GM12878 (cell line): ENCODE results near the gene SYPL2. TPM values are rescaled to one million over a fixed set of nuclear protein-coding genes. Genes with fewer than 3 reads are reported as not detected.

Source experiments
- ATAC-seq: fragments of 200-7000 bp; cut with Tn5 transposase; 3 replicates; pipeline ENCODE4 v1.9.1; 2020; ENCODE audit warnings: mild to moderate bottlenecking, moderate library complexity
- BruUV-seq: library from RNA; stranded (reverse); fragments of 400-500 nt; replicated peaks from 2 replicates; lab custom pipeline; 2021; lab: Mats Ljungman, UMichigan
- CTCF ChIA-PET: fragments of 300-600 bp; sonication (Branson Sonifier 250); formaldehyde crosslinking; extraction: SDS; loops from one replicate; lab custom pipeline; 2021; ENCODE audit warnings: inconsistent platforms; lab: Yijun Ruan, JAX
- POLR2A ChIA-PET: fragments of 350-600 bp; formaldehyde crosslinking; extraction: SDS; loops from one replicate; lab custom pipeline; 2021; ENCODE audit warnings: inconsistent platforms; lab: Charles Lee
- RAD21 ChIA-PET: fragments of 300-600 bp; sonication (Branson Sonifier 250); formaldehyde crosslinking; loops from one replicate; lab custom pipeline; 2023; ENCODE audit warnings: antibody characterized with exemption; ENCODE audit not compliant: unreplicated experiment; lab: Charles Lee
- SMC1A ChIA-PET: fragments of 300-600 bp; sonication (Branson Sonifier 250); formaldehyde crosslinking; loops from one replicate; lab custom pipeline; 2023; ENCODE audit not compliant: unreplicated experiment, uncharacterized antibody; lab: Charles Lee
- DNase-seq: peaks from one replicate; pipeline ENCODE4 v3.0.0-alpha.2; 2011; ENCODE audit warnings: low read depth, low spot score
- FAIRE-seq: peaks from 3 replicates; lab custom pipeline; 2011; peaks lifted over from hg19 to GRCh38; lab: Jason Lieb, UNC
- H2AFZ ChIP-seq: 2 replicates; pipeline ENCODE4 v1.6.0; 2011; ENCODE audit warnings: low read depth, low read length, control low read depth; ENCODE audit not compliant: control insufficient read depth
- H3K27ac ChIP-seq: 2 replicates; pipeline ENCODE4 v1.5.1; 2011; ENCODE audit warnings: control low read depth; ENCODE audit not compliant: control insufficient read depth, insufficient read depth
- H3K27me3 ChIP-seq, 2 experiments: replicated peaks in 1 of 2; 2 replicates each; pipeline versions ENCODE4 v1.6.0 to v1.6.1; 2011; ENCODE audit warnings: low read length in 1 of 2; ENCODE audit not compliant: control insufficient read depth in 2 of 2, insufficient read depth in 2 of 2
- H3K36me3 ChIP-seq, 2 experiments: 2 replicates each; pipeline ENCODE4 v1.5.1; 2011; ENCODE audit warnings: low read length in 1 of 2; ENCODE audit not compliant: control insufficient read depth in 2 of 2, insufficient read depth in 2 of 2
- H3K4me1 ChIP-seq: 2 replicates; pipeline ENCODE4 v1.6.1; 2011; ENCODE audit warnings: mild to moderate bottlenecking, low read length, moderate library complexity, mixed read lengths; ENCODE audit not compliant: control insufficient read depth, insufficient read depth
- H3K4me2 ChIP-seq: 2 replicates; pipeline ENCODE4 v1.6.0; 2011; ENCODE audit warnings: control low read depth; ENCODE audit not compliant: control insufficient read depth, insufficient read depth
- H3K4me3 ChIP-seq: fragments of 200-600 bp; sonication (generic); 2 replicates; pipeline ENCODE4 v1.5.1; 2016
- H3K79me2 ChIP-seq: 2 replicates; pipeline ENCODE4 v1.6.0; 2011; ENCODE audit warnings: low read length; ENCODE audit not compliant: control insufficient read depth, insufficient read depth
- H3K9ac ChIP-seq: 2 replicates; pipeline ENCODE4 v1.8.0; 2011; ENCODE audit warnings: low read length, control low read depth, mixed read lengths; ENCODE audit not compliant: control insufficient read depth, insufficient read depth
- H3K9me3 ChIP-seq: replicated peaks from 3 replicates; pipeline ENCODE4 v1.5.1; 2011; ENCODE audit warnings: mild to moderate bottlenecking, low read length; ENCODE audit not compliant: control insufficient read depth, insufficient read depth
- H4K20me1 ChIP-seq: 2 replicates; pipeline ENCODE4 v1.6.0; 2011; ENCODE audit not compliant: control insufficient read depth, insufficient read depth
- MXI1 ChIP-seq: fragments of 150-350 bp; IDR thresholded peaks from 2 replicates; pipeline ENCODE4 v1.6.1; 2011; ENCODE audit warnings: low read depth, mild to moderate bottlenecking, inconsistent platforms, low read length, improper control_type of control experiment
- NFIC ChIP-seq: IDR thresholded peaks from 2 replicates; pipeline ENCODE4 v1.6.1; 2012; ENCODE audit warnings: low read depth, mild to moderate bottlenecking, inconsistent platforms, low read length, moderate library complexity
- PML ChIP-seq: IDR thresholded peaks from 2 replicates; pipeline ENCODE4 v1.6.1; 2012; ENCODE audit warnings: low read length, inconsistent platforms
- POLR2AphosphoS5 ChIP-seq: IDR thresholded peaks from 2 replicates; pipeline ENCODE4 v1.6.1; 2011; ENCODE audit warnings: mild to moderate bottlenecking, low read length, inconsistent platforms
- SREBF2 ChIP-seq: IDR thresholded peaks from 2 replicates; pipeline ENCODE4 v1.6.1; 2012; ENCODE audit warnings: mild to moderate bottlenecking, low read length
- ZNF384 ChIP-seq: IDR thresholded peaks from 2 replicates; pipeline ENCODE4 v1.6.1; 2012; ENCODE audit warnings: low read depth, mild to moderate bottlenecking, low read length, improper control_type of control experiment, borderline replicate concordance
- ZNF687 ChIP-seq: fragments of 450-650 bp; IDR thresholded peaks from 2 replicates; pipeline ENCODE4 v1.6.1; 2017; ENCODE audit warnings: mild to moderate bottlenecking, moderate library complexity
- WGBS: methylation state at CpG from one replicate; pipeline ENCODE4 v1.1.6; 2016; ENCODE audit warnings: low lambda C conversion rate; ENCODE audit not compliant: insufficient replicate concordance, insufficient coverage; ENCODE audit errors: missing lambda C conversion rate; 5-methylcytosine and 5-hydroxymethylcytosine counted together
- in situ Hi-C: fragments of 300-500 bp; cut with MboI; formaldehyde crosslinking; loops from 9 replicates; pipeline ENCODE4 v1.14.3; 2018; ENCODE audit warnings: mixed read lengths
- intact Hi-C: fragments of 100-400 bp; cut with micrococcal nuclease; formaldehyde crosslinking; loops from one replicate; pipeline ENCODE4 v1.14.2; 2022; ENCODE audit not compliant: unreplicated experiment
- polyA plus RNA-seq, 11 experiments: library from polyadenylated mRNA; depleted of rRNA in 4 of 11; unstranded in 6 of 11; stranded (reverse) in 5 of 11; fragments of >200 nt; fragmentation: Nextera tagmentation in 4 of 11; fragmentation: Illumina TruSeq in 1 of 11; extraction: Ambion mirVana in 4 of 11; extraction: Trizol in 1 of 11; gene quantifications; 1 replicate in 1 of 11; 2 replicates in 10 of 11; pipeline versions ENCODE4 v1.2.1 to v1.2.3, GENCODE V29; 2011 to 2016; ENCODE audit warnings: inconsistent platforms in 2 of 11, missing spikeins in 2 of 11, low read depth in 1 of 11
- total RNA-seq, 4 experiments: library from RNA; depleted of rRNA in 3 of 4; stranded (reverse); fragments of >200 nt in 3 of 4; fragmentation: Illumina TruSeq in 1 of 4; extraction: Trizol in 1 of 4; gene quantifications; 2 replicates each; pipeline versions ENCODE4 v1.2.1 to v1.2.3, GENCODE V29; 2013 to 2021
- TF ChIP-seq, protein P1 (sequence below): fragments of 450-650 bp; formaldehyde crosslinking; IDR thresholded peaks from 2 replicates; pipeline ENCODE4 v1.4.0; 2020; ENCODE audit warnings: mild to moderate bottlenecking, moderate library complexity
- TF ChIP-seq, protein P2 (sequence below): fragments of 450-650 bp; IDR thresholded peaks from 2 replicates; pipeline ENCODE4 v1.6.1; 2018; ENCODE audit warnings: borderline replicate concordance, mild to moderate bottlenecking; ENCODE audit not compliant: partially characterized antibody

Gene SYPL2
- total and polyA plus RNA-seq, 10 of the 15 experiments (the other 5 are each of a cell fraction or from before 2014, with no cell fraction given) = 0.04 to 0.11 (median 0.06) TPM; not detected in 3

DNA sequence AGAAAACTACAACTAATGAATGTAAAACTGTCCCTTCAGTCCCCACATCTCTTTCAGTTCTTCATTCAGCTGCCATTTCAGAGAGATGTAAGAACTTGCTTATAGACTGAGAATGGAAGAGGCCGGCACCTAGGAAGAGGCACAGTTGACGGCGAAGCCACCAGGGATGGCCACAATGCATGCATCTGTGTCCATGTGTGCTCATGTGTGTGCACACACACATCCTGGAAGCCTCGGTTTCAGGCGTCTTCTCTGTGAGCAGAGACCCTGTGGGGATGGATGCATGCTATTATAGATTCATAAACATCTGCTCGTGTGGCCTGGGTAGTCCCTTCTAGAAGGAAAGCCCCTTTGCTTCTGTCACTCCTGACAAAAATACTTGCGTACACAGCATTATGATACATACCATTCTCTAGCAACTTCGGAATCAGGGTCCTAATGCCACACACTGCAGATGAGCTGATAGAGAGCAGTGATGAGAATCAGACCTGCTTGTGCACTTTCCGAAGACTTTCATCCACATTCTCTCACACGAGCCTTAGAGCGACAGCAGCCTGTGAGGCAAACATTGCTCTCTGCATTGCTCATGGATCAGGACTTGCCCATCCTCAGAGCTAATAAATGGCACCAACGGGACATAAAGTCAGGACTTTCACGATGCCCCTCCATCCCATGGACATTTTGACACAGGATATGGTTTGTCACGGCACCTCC, 60.9 kb downstream of the SYPL2 start:
- ChIA-PET RAD21 (interaction anchor here (1.0 to 10.3 kb wide), 4 partner anchors 21 to 44 kb away, joined by 4 to 422 read pairs (median 27); partner anchors contain the start of genes ATXN7L2, CYB561D1 and GNAI3), CTCF (interaction anchor here (0.8 to 21.3 kb wide), 8 partner anchors 12 to 249 kb away, joined by 3 to 1280 read pairs (median 5); partner anchors contain the start of genes AMIGO1 and CYB561D1), POLR2A (interaction anchor here (0.7 to 2.0 kb wide), 10 partner anchors 12 to 43 kb away, joined by 3 to 10 read pairs (median 4); partner anchors contain the start of genes ATXN7L2, CYB561D1 and GNAI3), SMC1A (interaction anchor here (1.5 to 12.8 kb wide), 4 partner anchors 18 to 250 kb away, joined by 5 to 431 read pairs (median 130); partner anchors contain the start of genes AMIGO1, ATXN7L2 and CYB561D1)
- no peaks in the 10 kb centered on the region for H4K20me1 ChIP-seq
- ATAC-seq (peak; percentile 87), DNase-seq (no peak), FAIRE-seq (peak; percentile 49)
- H3K27me3 ChIP-seq = peaks cover 0 to 2% of the 10 kb centered on the region in 2 experiments; a peak in 1 of 4 replicates
- no TSS peak for BruUV-seq
- in situ Hi-C loops = no loop called here
- H3K4me3 ChIP-seq = no peak overlapping the region
- H3K27ac ChIP-seq = peak overlapping the region; percentile 28; the same call in 1 of the 2 replicates
- WGBS = 35% methylated on average over 14 of the region's 14 CpGs
- intact Hi-C loops = no loop called here
- peak overlapping the region; percentile 62 for H3K4me2 ChIP-seq
- H3K9me3 ChIP-seq = no peaks in the 10 kb centered on the region
- peaks cover 19% of the 10 kb centered on the region for H3K4me1 ChIP-seq
- no peak overlapping the region for H3K9ac ChIP-seq
- H3K79me2 ChIP-seq = no peaks in the 10 kb centered on the region
- H2AFZ ChIP-seq = peak overlapping the region; percentile 40
- H3K36me3 ChIP-seq = no peaks in the 10 kb centered on the region
- TF ChIP-seq, protein P1, sequence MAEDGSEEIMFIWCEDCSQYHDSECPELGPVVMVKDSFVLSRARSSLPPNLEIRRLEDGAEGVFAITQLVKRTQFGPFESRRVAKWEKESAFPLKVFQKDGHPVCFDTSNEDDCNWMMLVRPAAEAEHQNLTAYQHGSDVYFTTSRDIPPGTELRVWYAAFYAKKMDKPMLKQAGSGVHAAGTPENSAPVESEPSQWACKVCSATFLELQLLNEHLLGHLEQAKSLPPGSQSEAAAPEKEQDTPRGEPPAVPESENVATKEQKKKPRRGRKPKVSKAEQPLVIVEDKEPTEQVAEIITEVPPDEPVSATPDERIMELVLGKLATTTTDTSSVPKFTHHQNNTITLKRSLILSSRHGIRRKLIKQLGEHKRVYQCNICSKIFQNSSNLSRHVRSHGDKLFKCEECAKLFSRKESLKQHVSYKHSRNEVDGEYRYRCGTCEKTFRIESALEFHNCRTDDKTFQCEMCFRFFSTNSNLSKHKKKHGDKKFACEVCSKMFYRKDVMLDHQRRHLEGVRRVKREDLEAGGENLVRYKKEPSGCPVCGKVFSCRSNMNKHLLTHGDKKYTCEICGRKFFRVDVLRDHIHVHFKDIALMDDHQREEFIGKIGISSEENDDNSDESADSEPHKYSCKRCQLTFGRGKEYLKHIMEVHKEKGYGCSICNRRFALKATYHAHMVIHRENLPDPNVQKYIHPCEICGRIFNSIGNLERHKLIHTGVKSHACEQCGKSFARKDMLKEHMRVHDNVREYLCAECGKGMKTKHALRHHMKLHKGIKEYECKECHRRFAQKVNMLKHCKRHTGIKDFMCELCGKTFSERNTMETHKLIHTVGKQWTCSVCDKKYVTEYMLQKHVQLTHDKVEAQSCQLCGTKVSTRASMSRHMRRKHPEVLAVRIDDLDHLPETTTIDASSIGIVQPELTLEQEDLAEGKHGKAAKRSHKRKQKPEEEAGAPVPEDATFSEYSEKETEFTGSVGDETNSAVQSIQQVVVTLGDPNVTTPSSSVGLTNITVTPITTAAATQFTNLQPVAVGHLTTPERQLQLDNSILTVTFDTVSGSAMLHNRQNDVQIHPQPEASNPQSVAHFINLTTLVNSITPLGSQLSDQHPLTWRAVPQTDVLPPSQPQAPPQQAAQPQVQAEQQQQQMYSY (CRISPR knock-in tag) = no peak
- TF ChIP-seq POLR2AphosphoS5 (peak; percentile 64), SREBF2 (no peak), ZNF384 (no peak), PML (no peak), NFIC (peak; percentile 47; the same call in 1 of the 2 replicates), MXI1 (no peak), ZNF687 (peak; percentile 70; the same call in 1 of the 2 replicates)
- TF ChIP-seq, protein P2, sequence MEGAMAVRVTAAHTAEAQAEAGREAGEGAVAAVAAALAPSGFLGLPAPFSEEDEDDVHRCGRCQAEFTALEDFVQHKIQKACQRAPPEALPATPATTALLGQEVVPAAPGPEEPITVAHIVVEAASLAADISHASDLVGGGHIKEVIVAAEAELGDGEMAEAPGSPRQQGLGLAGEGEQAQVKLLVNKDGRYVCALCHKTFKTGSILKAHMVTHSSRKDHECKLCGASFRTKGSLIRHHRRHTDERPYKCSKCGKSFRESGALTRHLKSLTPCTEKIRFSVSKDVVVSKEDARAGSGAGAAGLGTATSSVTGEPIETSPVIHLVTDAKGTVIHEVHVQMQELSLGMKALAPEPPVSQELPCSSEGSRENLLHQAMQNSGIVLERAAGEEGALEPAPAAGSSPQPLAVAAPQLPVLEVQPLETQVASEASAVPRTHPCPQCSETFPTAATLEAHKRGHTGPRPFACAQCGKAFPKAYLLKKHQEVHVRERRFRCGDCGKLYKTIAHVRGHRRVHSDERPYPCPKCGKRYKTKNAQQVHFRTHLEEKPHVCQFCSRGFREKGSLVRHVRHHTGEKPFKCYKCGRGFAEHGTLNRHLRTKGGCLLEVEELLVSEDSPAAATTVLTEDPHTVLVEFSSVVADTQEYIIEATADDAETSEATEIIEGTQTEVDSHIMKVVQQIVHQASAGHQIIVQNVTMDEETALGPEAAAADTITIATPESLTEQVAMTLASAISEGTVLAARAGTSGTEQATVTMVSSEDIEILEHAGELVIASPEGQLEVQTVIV = no peak
